SK-N-MC (cell line): Measurements from ENCODE around the gene EIF1.

Experiments used
- EZH2 ChIP-seq: fragments of 200-600 bp; sonication (generic); IDR thresholded peaks from one replicate; pipeline ENCODE4 v1.6.1; 2017; ENCODE audit warnings: antibody characterized with exemption
- FOXP2 ChIP-seq: optimal IDR thresholded peaks from 2 replicates; pipeline ENCODE3; 2011; ENCODE audit warnings: mild to moderate bottlenecking, moderate library complexity; ENCODE audit not compliant: insufficient read depth; ENCODE audit errors: extremely low read length, control extremely low read depth
- POLR2AphosphoS5 ChIP-seq: IDR thresholded peaks from 2 replicates; pipeline ENCODE4 v1.6.1; 2012; ENCODE audit warnings: mild to moderate bottlenecking, low read depth, low read length, borderline replicate concordance

- no peak for TF ChIP-seq EZH2
- no peak for TF ChIP-seq POLR2AphosphoS5
- TF ChIP-seq FOXP2 = no peak
Observed at GRCh38 chr17:41657936-41658335, 30.7 kb upstream of the EIF1 start.
